ENCODE results near the gene GUCA1C. TPM values are rescaled to one million over a fixed set of nuclear protein-coding genes. Genes with fewer than 3 reads are reported as not detected.

GUCA1C gene
- total RNA-seq: not detected in 2 replicates

GRCh38 chr3:108953700-108954099, at the start of gene GUCA1C:
TSS of gene GUCA1C (minus strand) at chr3:108953879. CDS start at chr3:108953762, 117 bp downstream.

Other genes with a start within 250 kb of the GUCA1C start
- not detected in 2 replicates for gene RETNLB, start 196.5 kb downstream of the GUCA1C start, total RNA-seq
- not detected in 2 replicates for gene TRAT1, start 131.1 kb downstream of the GUCA1C start, total RNA-seq
- not detected in 2 replicates for gene MORC1, start 164.3 kb upstream of the GUCA1C start, total RNA-seq
- gene C3orf85, start 182.8 kb upstream of the GUCA1C start, total RNA-seq: not detected in 2 replicates